K562 (cell line): ENCODE results near the gene DCUN1D3. TPM values are rescaled to one million over a fixed set of nuclear protein-coding genes. Genes with fewer than 3 reads are reported as not detected.

Experiments
- E2F8 ChIP-seq: fragments of 450-650 bp; IDR thresholded peaks from 2 replicates; pipeline ENCODE4 v1.7.1; 2018; ENCODE audit warnings: mild to moderate bottlenecking, low read depth; ENCODE audit not compliant: partially characterized antibody
- KAT7 ChIP-seq: sonication (generic); formaldehyde crosslinking; IDR thresholded peaks from 2 replicates; pipeline ENCODE4 v1.8.0; 2022; ENCODE audit warnings: missing genetic modification reagents, mild to moderate bottlenecking, borderline replicate concordance
- MEIS2 ChIP-seq: fragments of 450-650 bp; IDR thresholded peaks from 2 replicates; pipeline ENCODE4 v1.6.1; 2014; ENCODE audit warnings: mild to moderate bottlenecking; ENCODE audit not compliant: partially characterized antibody
- SIN3B ChIP-seq: fragments of 450-650 bp; IDR thresholded peaks from 2 replicates; pipeline ENCODE4 v1.6.1; 2017; ENCODE audit warnings: low read depth, mild to moderate bottlenecking, moderate library complexity
- TAF7 ChIP-seq: fragments of 450-650 bp; IDR thresholded peaks from 2 replicates; pipeline ENCODE4 v1.6.1; 2016; ENCODE audit warnings: missing genetic modification characterization, missing compliant biosample characterization
- TSC22D4 ChIP-seq: fragments of 450-650 bp; IDR thresholded peaks from 2 replicates; pipeline ENCODE4 v1.6.1; 2016; ENCODE audit warnings: missing genetic modification characterization, missing biosample characterization, control low read depth
- U2AF1 ChIP-seq: fragments of 200-400 bp; formaldehyde crosslinking; optimal IDR thresholded peaks from 2 replicates; pipeline ENCODE3; 2017; ENCODE audit warnings: mild to moderate bottlenecking, low read depth, low read length, moderate library complexity
- ZFP1 ChIP-seq: fragments of 450-650 bp; formaldehyde crosslinking; IDR thresholded peaks from 2 replicates; pipeline ENCODE4 v1.4.0; 2020; ENCODE audit warnings: mild to moderate bottlenecking, mixed read lengths
- ZNF778 ChIP-seq: fragments of 450-650 bp; formaldehyde crosslinking; IDR thresholded peaks from 2 replicates; pipeline ENCODE4 v1.4.0; 2020; ENCODE audit warnings: mild to moderate bottlenecking, moderate library complexity
- polyA plus RNA-seq, 8 experiments: library from polyadenylated mRNA; depleted of rRNA in 4 of 8; stranded (reverse) in 5 of 8; unstranded in 3 of 8; fragments of >200 nt; fragmentation: Nextera tagmentation in 2 of 8; fragmentation: Illumina TruSeq in 1 of 8; extraction: Ambion mirVana in 2 of 8; extraction: Trizol in 1 of 8; gene quantifications; 2 replicates each; pipeline versions ENCODE4 v1.2.1 to v1.2.3, GENCODE V29; 2011 to 2014; ENCODE audit warnings: inconsistent platforms in 1 of 8, missing spikeins in 1 of 8
- total RNA-seq, 7 experiments: library from RNA; depleted of rRNA in 6 of 7; stranded (reverse); fragments of >200 nt in 6 of 7; fragmentation: Illumina TruSeq in 2 of 7; extraction: Trizol in 2 of 7; gene quantifications; 2 replicates each; pipeline versions ENCODE4 v1.2.1 to v1.2.3, GENCODE V29; 2011 to 2021; ENCODE audit warnings: low replicate concordance in 1 of 7
- TF ChIP-seq, protein P1 (sequence below): fragments of 250-450 bp; sonication (Bioruptor Pico); IDR thresholded peaks from 2 replicates; pipeline ENCODE4 v1.5.0; 2021; ENCODE audit warnings: mild to moderate bottlenecking, borderline replicate concordance
- TF ChIP-seq, protein P2 (sequence below): fragments of 450-650 bp; IDR thresholded peaks from 2 replicates; pipeline ENCODE4 v1.6.1; 2017; ENCODE audit warnings: antibody characterized with exemption

DCUN1D3 gene
- total and polyA plus RNA-seq, 9 of the 15 experiments (the other 6 are each of a cell fraction or from before 2014, with no cell fraction given): 1.0 to 4.7 (median 2.2) TPM

DNA sequence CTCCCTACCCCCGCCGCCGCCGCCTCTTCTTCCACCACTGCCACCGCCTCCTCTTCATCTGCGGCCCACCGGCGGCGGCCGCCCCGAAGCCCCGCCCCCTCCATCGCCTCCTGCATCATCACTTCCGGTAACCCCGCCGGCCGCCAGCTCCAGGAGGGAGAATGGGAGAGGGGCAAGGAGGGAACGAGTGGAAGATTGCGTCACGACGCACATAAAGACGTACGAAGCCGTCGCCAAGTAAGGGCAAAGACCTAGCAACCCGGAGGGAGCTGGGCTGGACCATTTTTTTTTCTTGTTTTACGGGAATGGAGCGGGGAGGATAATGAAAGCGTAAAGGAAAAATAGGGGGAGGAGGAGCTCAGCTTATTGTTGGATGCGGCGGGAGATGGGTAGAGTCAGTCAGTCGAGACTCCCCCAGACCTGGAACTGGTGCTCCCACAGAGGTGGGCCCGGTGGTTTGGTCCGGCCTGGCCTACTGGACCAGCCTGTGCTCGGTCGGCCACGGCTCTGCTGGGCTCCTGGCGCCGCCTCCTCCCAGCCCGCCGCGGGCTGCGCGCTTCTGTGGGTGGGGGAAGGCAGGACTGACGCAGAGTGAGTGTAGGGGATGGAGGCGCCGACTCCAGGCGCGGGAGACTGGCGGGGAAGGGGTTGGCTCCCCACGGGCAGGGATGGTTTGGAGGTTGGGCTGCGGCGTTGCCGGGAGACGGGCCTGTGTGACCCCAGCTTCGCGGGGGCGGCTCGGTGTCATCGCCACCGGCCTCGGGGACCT is at the start of gene DCUN1D3, which contains the start of gene LYRM1 (continued):
- TF ChIP-seq, protein P1, sequence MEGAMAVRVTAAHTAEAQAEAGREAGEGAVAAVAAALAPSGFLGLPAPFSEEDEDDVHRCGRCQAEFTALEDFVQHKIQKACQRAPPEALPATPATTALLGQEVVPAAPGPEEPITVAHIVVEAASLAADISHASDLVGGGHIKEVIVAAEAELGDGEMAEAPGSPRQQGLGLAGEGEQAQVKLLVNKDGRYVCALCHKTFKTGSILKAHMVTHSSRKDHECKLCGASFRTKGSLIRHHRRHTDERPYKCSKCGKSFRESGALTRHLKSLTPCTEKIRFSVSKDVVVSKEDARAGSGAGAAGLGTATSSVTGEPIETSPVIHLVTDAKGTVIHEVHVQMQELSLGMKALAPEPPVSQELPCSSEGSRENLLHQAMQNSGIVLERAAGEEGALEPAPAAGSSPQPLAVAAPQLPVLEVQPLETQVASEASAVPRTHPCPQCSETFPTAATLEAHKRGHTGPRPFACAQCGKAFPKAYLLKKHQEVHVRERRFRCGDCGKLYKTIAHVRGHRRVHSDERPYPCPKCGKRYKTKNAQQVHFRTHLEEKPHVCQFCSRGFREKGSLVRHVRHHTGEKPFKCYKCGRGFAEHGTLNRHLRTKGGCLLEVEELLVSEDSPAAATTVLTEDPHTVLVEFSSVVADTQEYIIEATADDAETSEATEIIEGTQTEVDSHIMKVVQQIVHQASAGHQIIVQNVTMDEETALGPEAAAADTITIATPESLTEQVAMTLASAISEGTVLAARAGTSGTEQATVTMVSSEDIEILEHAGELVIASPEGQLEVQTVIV (CRISPR knock-in tag): no peak
- TF ChIP-seq MEIS2 (no peak), ZNF778 (CRISPR knock-in tag) (no peak), ZFP1 (no peak), KAT7 (CRISPR knock-in tag) (no peak), TAF7 (tag) (no peak), SIN3B (no peak), TSC22D4 (tag) (no peak), U2AF1 (no peak), E2F8 (no peak)
- TF ChIP-seq, protein P2, sequence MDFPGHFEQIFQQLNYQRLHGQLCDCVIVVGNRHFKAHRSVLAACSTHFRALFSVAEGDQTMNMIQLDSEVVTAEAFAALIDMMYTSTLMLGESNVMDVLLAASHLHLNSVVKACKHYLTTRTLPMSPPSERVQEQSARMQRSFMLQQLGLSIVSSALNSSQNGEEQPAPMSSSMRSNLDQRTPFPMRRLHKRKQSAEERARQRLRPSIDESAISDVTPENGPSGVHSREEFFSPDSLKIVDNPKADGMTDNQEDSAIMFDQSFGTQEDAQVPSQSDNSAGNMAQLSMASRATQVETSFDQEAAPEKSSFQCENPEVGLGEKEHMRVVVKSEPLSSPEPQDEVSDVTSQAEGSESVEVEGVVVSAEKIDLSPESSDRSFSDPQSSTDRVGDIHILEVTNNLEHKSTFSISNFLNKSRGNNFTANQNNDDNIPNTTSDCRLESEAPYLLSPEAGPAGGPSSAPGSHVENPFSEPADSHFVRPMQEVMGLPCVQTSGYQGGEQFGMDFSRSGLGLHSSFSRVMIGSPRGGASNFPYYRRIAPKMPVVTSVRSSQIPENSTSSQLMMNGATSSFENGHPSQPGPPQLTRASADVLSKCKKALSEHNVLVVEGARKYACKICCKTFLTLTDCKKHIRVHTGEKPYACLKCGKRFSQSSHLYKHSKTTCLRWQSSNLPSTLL: no peak
